Gastrocnemius medialis (tissue), 4 donors: ENCODE data around the gene FUZ.

Experiments
- POLR2A ChIP-seq, 2 donors: fragments of 450-650 bp; IDR thresholded peaks; one replicate each; pipeline ENCODE4 v1.6.1; 2017; ENCODE audit warnings: antibody characterized with exemption in 2 of 2, mild to moderate bottlenecking in 2 of 2, moderate library complexity in 2 of 2
- TF ChIP-seq, protein P1 (sequence below), 5 experiments: fragments of 450-650 bp in 3 of 5; fragments of 200-600 bp in 2 of 5; sonication (generic) in 2 of 5; IDR thresholded peaks in 4 of 5; conservative IDR thresholded peaks in 1 of 5; 1 replicate in 4 of 5; 2 replicates in 1 of 5; pipeline ENCODE4 v1.5.1; 2016 to 2019; ENCODE audit warnings: antibody characterized with exemption in 5 of 5, mild to moderate bottlenecking in 3 of 5, moderate library complexity in 3 of 5

DNA sequence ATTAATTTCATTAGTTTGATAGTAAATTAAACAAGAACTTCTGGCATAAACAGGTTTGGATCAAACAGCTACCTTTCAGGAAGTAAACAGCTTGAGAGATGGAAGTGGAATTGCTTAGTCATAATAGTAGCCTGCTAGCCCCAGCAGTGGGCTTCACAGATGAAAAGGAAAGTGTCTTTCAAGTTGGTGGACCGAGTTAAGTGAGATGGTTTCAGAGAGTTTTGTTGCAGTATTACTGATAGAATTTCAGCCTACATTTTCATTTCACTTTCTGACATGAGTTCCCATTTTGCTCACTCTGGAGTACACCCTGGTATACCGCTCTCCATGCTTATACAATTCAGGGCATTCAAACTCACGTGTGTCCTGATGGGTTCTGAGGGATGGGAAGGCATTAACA is 35.8 kb upstream of the FUZ start:
- TF ChIP-seq POLR2A (IDR thresholded peaks at IDR 0.05), result no peak
- TF ChIP-seq, protein P1, sequence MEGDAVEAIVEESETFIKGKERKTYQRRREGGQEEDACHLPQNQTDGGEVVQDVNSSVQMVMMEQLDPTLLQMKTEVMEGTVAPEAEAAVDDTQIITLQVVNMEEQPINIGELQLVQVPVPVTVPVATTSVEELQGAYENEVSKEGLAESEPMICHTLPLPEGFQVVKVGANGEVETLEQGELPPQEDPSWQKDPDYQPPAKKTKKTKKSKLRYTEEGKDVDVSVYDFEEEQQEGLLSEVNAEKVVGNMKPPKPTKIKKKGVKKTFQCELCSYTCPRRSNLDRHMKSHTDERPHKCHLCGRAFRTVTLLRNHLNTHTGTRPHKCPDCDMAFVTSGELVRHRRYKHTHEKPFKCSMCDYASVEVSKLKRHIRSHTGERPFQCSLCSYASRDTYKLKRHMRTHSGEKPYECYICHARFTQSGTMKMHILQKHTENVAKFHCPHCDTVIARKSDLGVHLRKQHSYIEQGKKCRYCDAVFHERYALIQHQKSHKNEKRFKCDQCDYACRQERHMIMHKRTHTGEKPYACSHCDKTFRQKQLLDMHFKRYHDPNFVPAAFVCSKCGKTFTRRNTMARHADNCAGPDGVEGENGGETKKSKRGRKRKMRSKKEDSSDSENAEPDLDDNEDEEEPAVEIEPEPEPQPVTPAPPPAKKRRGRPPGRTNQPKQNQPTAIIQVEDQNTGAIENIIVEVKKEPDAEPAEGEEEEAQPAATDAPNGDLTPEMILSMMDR (IDR thresholded peaks at IDR 0.05 in 4 of 5, conservative IDR thresholded peaks at IDR 0.05 in 1 of 5), result no peak
